K562 (cell line): ENCODE results near the gene PCDHGB1. TPM values are rescaled to one million over a fixed set of nuclear protein-coding genes. Genes with fewer than 3 reads are reported as not detected.

Source experiments
- EHMT2 ChIP-seq: fragments of 450-650 bp; IDR thresholded peaks from 2 replicates; pipeline ENCODE4 v1.6.1; 2018; ENCODE audit warnings: antibody characterized with exemption
- ELF1 ChIP-seq: fragments of 200-800 bp; sonication (Bioruptor generic); IDR thresholded peaks from 2 replicates; pipeline ENCODE4 v1.6.1; 2016; ENCODE audit warnings: missing genetic modification characterization, missing compliant biosample characterization
- MECOM ChIP-seq: fragments of 250-450 bp; sonication (Bioruptor Pico); IDR thresholded peaks from 2 replicates; pipeline ENCODE4 v1.8.0; 2022; ENCODE audit warnings: inconsistent platforms
- MEIS2 ChIP-seq: fragments of 450-650 bp; IDR thresholded peaks from 2 replicates; pipeline ENCODE4 v1.6.1; 2014; ENCODE audit warnings: mild to moderate bottlenecking; ENCODE audit not compliant: partially characterized antibody
- MLLT1 ChIP-seq, 2 experiments: fragments of 450-650 bp; IDR thresholded peaks; 2 replicates each; pipeline ENCODE4 v1.6.1; 2016
- PHF20 ChIP-seq: fragments of 450-650 bp; IDR thresholded peaks from 2 replicates; pipeline ENCODE4 v1.6.1; 2018; ENCODE audit not compliant: partially characterized antibody
- SMARCA5 ChIP-seq: fragments of 450-650 bp; IDR thresholded peaks from 2 replicates; pipeline ENCODE4 v1.6.1; 2016
- SRF ChIP-seq, 2 experiments: fragments of 250-450, 450-650 bp in 1 of 2; sonication (Bioruptor Pico) in 1 of 2; sonication (generic) in 1 of 2; formaldehyde crosslinking; IDR thresholded peaks; 2 replicates each; pipeline versions ENCODE4 v1.5.0 to v1.5.1; 2020 to 2022; ENCODE audit warnings: mild to moderate bottlenecking in 1 of 2, missing genetic modification reagents in 1 of 2
- VEZF1 ChIP-seq: fragments of 200-800 bp; sonication (Bioruptor generic); IDR thresholded peaks from 2 replicates; pipeline ENCODE4 v1.6.1; 2017; ENCODE audit warnings: missing genetic modification characterization, missing compliant biosample characterization
- ZBTB17 ChIP-seq: fragments of 450-650 bp; formaldehyde crosslinking; IDR thresholded peaks from 2 replicates; pipeline ENCODE4 v1.4.0; 2020; ENCODE audit warnings: mild to moderate bottlenecking
- ZNF143 ChIP-seq: sonication (generic); formaldehyde crosslinking; IDR thresholded peaks from 2 replicates; pipeline ENCODE4 v1.9.0; 2022; ENCODE audit warnings: mild to moderate bottlenecking, missing genetic modification reagents
- ZNF347 ChIP-seq: fragments of 450-650 bp; formaldehyde crosslinking; IDR thresholded peaks from 2 replicates; pipeline ENCODE4 v1.4.0; 2020; ENCODE audit warnings: low read depth, mild to moderate bottlenecking, moderate library complexity
- ZNF639 ChIP-seq, 2 experiments: fragments of 200-800 bp in 1 of 2; sonication (Bioruptor generic) in 1 of 2; sonication (generic) in 1 of 2; formaldehyde crosslinking in 1 of 2; IDR thresholded peaks in 1 of 2; conservative IDR thresholded peaks in 1 of 2; 2 replicates each; pipeline versions ENCODE4 v1.5.0 to v1.6.1; 2016 to 2020; ENCODE audit warnings: missing compliant biosample characterization in 1 of 2, missing genetic modification characterization in 1 of 2, missing genetic modification reagents in 1 of 2
- polyA plus RNA-seq, 8 experiments: library from polyadenylated mRNA; depleted of rRNA in 4 of 8; stranded (reverse) in 5 of 8; unstranded in 3 of 8; fragments of >200 nt; fragmentation: Nextera tagmentation in 2 of 8; fragmentation: Illumina TruSeq in 1 of 8; extraction: Ambion mirVana in 2 of 8; extraction: Trizol in 1 of 8; gene quantifications; 2 replicates each; pipeline versions ENCODE4 v1.2.1 to v1.2.3, GENCODE V29; 2011 to 2014; ENCODE audit warnings: inconsistent platforms in 1 of 8, missing spikeins in 1 of 8
- total RNA-seq, 7 experiments: library from RNA; depleted of rRNA in 6 of 7; stranded (reverse); fragments of >200 nt in 6 of 7; fragmentation: Illumina TruSeq in 2 of 7; extraction: Trizol in 2 of 7; gene quantifications; 2 replicates each; pipeline versions ENCODE4 v1.2.1 to v1.2.3, GENCODE V29; 2011 to 2021; ENCODE audit warnings: low replicate concordance in 1 of 7
- TF ChIP-seq, protein P1 (sequence below): fragments of 450-650 bp; IDR thresholded peaks from one replicate; pipeline ENCODE4 v1.6.1; 2018; ENCODE audit warnings: mild to moderate bottlenecking, moderate library complexity; ENCODE audit not compliant: partially characterized antibody
- TF ChIP-seq, protein P2 (sequence below): fragments of 450-650 bp; IDR thresholded peaks from 2 replicates; pipeline ENCODE4 v1.7.0; 2016; ENCODE audit warnings: borderline replicate concordance

The PCDHGB1 gene
- total and polyA plus RNA-seq, 9 of the 15 experiments (the other 6 are each of a cell fraction or from before 2014, with no cell fraction given) = 0.06 to 0.20 (median 0.07) TPM; not detected in 2

GRCh38 chr5:141320225-141321169 lies 29.4 kb upstream of the PCDHGB1 start, which contains the start of gene TAF7 (continued):
- peak in 1 of 2 experiments; percentile 88; a peak in 2 of 4 replicates for TF ChIP-seq ZNF639 (CRISPR knock-in tag; conservative IDR thresholded peaks at IDR 0.05 in 1 of 2, IDR thresholded peaks at IDR 0.05 in 1 of 2)
- no peak for TF ChIP-seq ZBTB17 (CRISPR knock-in tag)
- TF ChIP-seq, protein P1, sequence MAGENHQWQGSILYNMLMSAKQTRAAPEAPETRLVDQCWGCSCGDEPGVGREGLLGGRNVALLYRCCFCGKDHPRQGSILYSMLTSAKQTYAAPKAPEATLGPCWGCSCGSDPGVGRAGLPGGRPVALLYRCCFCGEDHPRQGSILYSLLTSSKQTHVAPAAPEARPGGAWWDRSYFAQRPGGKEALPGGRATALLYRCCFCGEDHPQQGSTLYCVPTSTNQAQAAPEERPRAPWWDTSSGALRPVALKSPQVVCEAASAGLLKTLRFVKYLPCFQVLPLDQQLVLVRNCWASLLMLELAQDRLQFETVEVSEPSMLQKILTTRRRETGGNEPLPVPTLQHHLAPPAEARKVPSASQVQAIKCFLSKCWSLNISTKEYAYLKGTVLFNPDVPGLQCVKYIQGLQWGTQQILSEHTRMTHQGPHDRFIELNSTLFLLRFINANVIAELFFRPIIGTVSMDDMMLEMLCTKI = no peak
- peak; percentile 44; the same call in 1 of the 2 replicates for TF ChIP-seq ZNF143 (CRISPR knock-in tag)
- no peak for TF ChIP-seq MECOM (CRISPR knock-in tag)
- peak in 1 of 2 experiments; percentile 49; a peak in 1 of 4 replicates for TF ChIP-seq SRF (CRISPR knock-in tag; IDR thresholded peaks at IDR 0.05)
- peak; percentile 91 for TF ChIP-seq ELF1 (tag)
- TF ChIP-seq, protein P2, sequence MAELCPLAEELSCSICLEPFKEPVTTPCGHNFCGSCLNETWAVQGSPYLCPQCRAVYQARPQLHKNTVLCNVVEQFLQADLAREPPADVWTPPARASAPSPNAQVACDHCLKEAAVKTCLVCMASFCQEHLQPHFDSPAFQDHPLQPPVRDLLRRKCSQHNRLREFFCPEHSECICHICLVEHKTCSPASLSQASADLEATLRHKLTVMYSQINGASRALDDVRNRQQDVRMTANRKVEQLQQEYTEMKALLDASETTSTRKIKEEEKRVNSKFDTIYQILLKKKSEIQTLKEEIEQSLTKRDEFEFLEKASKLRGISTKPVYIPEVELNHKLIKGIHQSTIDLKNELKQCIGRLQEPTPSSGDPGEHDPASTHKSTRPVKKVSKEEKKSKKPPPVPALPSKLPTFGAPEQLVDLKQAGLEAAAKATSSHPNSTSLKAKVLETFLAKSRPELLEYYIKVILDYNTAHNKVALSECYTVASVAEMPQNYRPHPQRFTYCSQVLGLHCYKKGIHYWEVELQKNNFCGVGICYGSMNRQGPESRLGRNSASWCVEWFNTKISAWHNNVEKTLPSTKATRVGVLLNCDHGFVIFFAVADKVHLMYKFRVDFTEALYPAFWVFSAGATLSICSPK = no peak
- 0 out of 4 replicates have a peak, but pooled peaks of 1 of the 2 experiments have one; percentile 26 for TF ChIP-seq MLLT1 (IDR thresholded peaks at IDR 0.05)
- peak; percentile 17; the same call in 1 of the 2 replicates for TF ChIP-seq SMARCA5
- peak; percentile 49; the same call in 1 of the 2 replicates for TF ChIP-seq VEZF1 (CRISPR knock-in tag)
- peak; percentile 91 for TF ChIP-seq MEIS2
- TF ChIP-seq PHF20 = peak; percentile 71
- 0 out of 2 replicates have a peak, but pooled peaks have one; percentile 58 for TF ChIP-seq EHMT2
- TF ChIP-seq ZNF347 = no peak
